Glutamatergic neuron (in vitro differentiated cells): Measurements from ENCODE around the gene UNC5C. TPM values are rescaled to one million over a fixed set of nuclear protein-coding genes. Genes with fewer than 3 reads are reported as not detected.

Source experiments
- DNase-seq: peaks from one replicate; pipeline ENCODE4 v3.0.0; 2022
- H3K27ac Mint-ChIP-seq: one replicate; pipeline ENCODE4 v1.8.0; 2020; ENCODE audit warnings: mild to moderate bottlenecking, mixed read lengths, inconsistent platforms; ENCODE audit not compliant: unreplicated experiment
- H3K27me3 Mint-ChIP-seq: one replicate; pipeline ENCODE4 v1.8.0; 2020; ENCODE audit warnings: mild to moderate bottlenecking, moderate library complexity, mixed read lengths, inconsistent platforms; ENCODE audit not compliant: unreplicated experiment
- H3K36me3 Mint-ChIP-seq: one replicate; pipeline ENCODE4 v1.8.0; 2020; ENCODE audit warnings: mild to moderate bottlenecking, mixed read lengths, inconsistent platforms; ENCODE audit not compliant: unreplicated experiment
- H3K4me1 Mint-ChIP-seq: one replicate; pipeline ENCODE4 v1.8.0; 2020; ENCODE audit warnings: mild to moderate bottlenecking, low read depth, mixed read lengths, inconsistent platforms; ENCODE audit not compliant: unreplicated experiment
- H3K4me3 Mint-ChIP-seq: one replicate; pipeline ENCODE4 v1.8.0; 2020; ENCODE audit warnings: mild to moderate bottlenecking, mixed read lengths, inconsistent platforms; ENCODE audit not compliant: unreplicated experiment
- H3K9me3 Mint-ChIP-seq: one replicate; pipeline ENCODE4 v1.8.0; 2020; ENCODE audit warnings: mild to moderate bottlenecking, moderate library complexity, mixed read lengths, inconsistent platforms; ENCODE audit not compliant: unreplicated experiment
- total RNA-seq: library from RNA; stranded (reverse); fragmentation: NEBNext Ultra II Directional; extraction: Animal tissue kit (Norgen Biotek cat#: 25700); gene quantifications from one replicate; pipeline ENCODE4 v1.2.1, GENCODE V29; 2021; ENCODE audit not compliant: unreplicated experiment
- TF ChIP-seq, protein P1 (sequence below): fragments of 200-600 bp; sonication (generic); IDR thresholded peaks from one replicate; pipeline ENCODE4 v1.5.0; 2021; ENCODE audit not compliant: partially characterized antibody, unreplicated experiment

The UNC5C gene
- total RNA-seq, 1 donor from 2014 or later: 41.2 TPM

DNA sequence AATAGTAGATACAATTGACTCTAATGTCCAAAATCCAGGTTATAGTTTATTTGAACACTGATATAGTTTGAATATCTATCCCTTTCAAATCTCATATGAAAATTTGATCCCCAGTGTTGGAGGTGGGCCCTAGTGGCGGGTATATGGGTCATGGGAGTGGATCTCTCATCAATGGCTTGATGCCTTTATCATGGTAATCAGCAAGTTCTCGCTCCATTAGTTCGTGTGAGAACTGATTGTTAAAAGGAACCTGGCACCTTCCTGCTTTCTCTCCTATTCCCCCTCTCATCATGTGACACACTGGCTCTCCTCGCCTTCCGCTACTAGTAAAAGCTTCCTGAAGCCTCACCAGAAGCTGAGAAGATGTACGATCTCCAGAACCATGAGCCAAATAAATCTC lies 70.1 kb downstream of the UNC5C start:
- DNase-seq: no peak
- Mint-ChIP-seq H3K36me3 (peaks cover 7% of the 10 kb centered on the region), H3K27ac (no peak overlapping the region), H3K4me3 (no peak overlapping the region), H3K4me1 (no peaks in the 10 kb centered on the region), H3K27me3 (no peaks in the 10 kb centered on the region), H3K9me3 (no peaks in the 10 kb centered on the region)
- TF ChIP-seq, protein P1, sequence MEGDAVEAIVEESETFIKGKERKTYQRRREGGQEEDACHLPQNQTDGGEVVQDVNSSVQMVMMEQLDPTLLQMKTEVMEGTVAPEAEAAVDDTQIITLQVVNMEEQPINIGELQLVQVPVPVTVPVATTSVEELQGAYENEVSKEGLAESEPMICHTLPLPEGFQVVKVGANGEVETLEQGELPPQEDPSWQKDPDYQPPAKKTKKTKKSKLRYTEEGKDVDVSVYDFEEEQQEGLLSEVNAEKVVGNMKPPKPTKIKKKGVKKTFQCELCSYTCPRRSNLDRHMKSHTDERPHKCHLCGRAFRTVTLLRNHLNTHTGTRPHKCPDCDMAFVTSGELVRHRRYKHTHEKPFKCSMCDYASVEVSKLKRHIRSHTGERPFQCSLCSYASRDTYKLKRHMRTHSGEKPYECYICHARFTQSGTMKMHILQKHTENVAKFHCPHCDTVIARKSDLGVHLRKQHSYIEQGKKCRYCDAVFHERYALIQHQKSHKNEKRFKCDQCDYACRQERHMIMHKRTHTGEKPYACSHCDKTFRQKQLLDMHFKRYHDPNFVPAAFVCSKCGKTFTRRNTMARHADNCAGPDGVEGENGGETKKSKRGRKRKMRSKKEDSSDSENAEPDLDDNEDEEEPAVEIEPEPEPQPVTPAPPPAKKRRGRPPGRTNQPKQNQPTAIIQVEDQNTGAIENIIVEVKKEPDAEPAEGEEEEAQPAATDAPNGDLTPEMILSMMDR: no peak

DNA sequence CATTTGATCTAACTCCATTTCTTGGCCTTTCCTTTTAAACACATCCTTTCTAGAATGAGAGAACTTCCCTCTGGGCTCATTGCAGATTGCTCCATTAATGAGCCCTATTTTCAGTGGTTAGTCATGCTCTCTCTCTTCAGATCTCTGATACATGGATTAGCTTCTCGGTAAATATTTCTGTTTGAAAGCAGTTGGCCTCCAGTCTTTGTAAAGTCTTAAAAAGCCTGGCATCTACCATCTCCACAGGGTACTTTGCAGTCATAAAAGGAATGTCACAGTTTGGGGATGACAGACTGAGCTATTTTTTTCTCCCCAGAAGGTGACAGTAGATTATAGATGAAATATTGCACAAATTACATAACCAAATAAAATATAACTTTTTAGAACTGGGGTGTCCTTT lies 72.7 kb downstream of the UNC5C start:
- TF ChIP-seq, protein P1: no peak
- Mint-ChIP-seq H3K36me3 (peaks cover 7% of the 10 kb centered on the region), H3K9me3 (no peaks in the 10 kb centered on the region), H3K27me3 (no peaks in the 10 kb centered on the region), H3K4me1 (peaks cover 8% of the 10 kb centered on the region), H3K4me3 (no peak overlapping the region), H3K27ac (no peak overlapping the region)
- no peak for DNase-seq

DNA sequence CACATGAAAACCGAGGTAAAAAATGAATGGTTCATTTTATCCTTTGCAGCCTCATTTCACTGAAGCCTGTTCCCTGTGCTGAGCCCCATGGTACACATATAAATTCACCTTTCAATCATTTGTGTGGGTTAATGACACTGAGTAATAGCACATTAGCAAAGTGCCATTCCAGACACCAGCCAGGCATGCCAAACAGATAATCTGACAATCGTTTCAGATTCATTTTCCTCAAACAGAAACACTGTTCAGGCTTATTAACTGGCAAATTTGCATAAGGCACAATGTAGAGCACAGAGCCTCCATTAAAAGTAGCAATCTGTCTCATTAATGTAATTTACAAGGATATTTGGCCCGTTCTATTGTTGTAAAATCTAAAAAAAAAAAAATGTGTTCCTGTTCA lies 76.2 kb downstream of the UNC5C start:
- Mint-ChIP-seq H3K4me3 (no peak overlapping the region), H3K9me3 (no peaks in the 10 kb centered on the region), H3K27ac (no peak overlapping the region), H3K4me1 (peaks cover 8% of the 10 kb centered on the region), H3K27me3 (no peaks in the 10 kb centered on the region), H3K36me3 (no peaks in the 10 kb centered on the region)
- no peak for DNase-seq
- TF ChIP-seq, protein P1: no peak

- TF ChIP-seq, protein P1: no peak
- Mint-ChIP-seq H3K4me3 (no peak overlapping the region), H3K27me3 (no peaks in the 10 kb centered on the region), H3K9me3 (no peaks in the 10 kb centered on the region), H3K27ac (no peak overlapping the region), H3K4me1 (peaks cover 8% of the 10 kb centered on the region), H3K36me3 (no peaks in the 10 kb centered on the region)
- DNase-seq: no peak
Observed at GRCh38 chr4:95470622-95471021, 78.2 kb downstream of the UNC5C start.

DNA sequence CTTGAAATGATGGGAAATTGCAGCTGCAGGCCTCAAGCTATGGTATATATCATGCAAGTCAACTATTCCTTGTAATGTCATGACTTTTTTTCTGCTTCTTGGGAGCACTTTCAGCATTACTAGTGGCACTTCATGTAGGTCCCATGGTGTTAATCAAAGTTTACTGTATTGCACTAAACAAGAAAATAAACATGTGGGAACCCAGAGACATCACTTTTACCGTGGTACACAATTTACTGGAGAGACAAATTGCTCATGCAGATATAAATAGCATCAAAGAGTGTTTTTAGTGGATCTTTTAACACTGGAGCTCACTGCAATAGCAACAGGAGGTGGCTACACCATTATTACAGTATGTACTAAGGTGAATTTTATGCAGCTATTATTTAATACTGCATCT lies 79.2 kb downstream of the UNC5C start:
- H3K4me1 Mint-ChIP-seq: peaks cover 8% of the 10 kb centered on the region
- H3K27me3 Mint-ChIP-seq: no peaks in the 10 kb centered on the region
- TF ChIP-seq, protein P1: no peak
- no peak overlapping the region for H3K27ac Mint-ChIP-seq
- H3K4me3 Mint-ChIP-seq: no peak overlapping the region
- DNase-seq: no peak
- no peaks in the 10 kb centered on the region for H3K9me3 Mint-ChIP-seq
- no peaks in the 10 kb centered on the region for H3K36me3 Mint-ChIP-seq
